HepG2 (cell line): ENCODE measurements around the gene RBAK. TPM values are rescaled to one million over a fixed set of nuclear protein-coding genes. Genes with fewer than 3 reads are reported as not detected.

Experiments
- ATAC-seq: fragments of 200-7000 bp; cut with Tn5 transposase; 3 replicates; pipeline ENCODE4 v1.9.1; 2020; ENCODE audit warnings: mild to moderate bottlenecking, moderate library complexity
- BruUV-seq: library from RNA; stranded (reverse); fragments of 400-500 nt; replicated peaks from 2 replicates; lab custom pipeline; 2021; lab: Mats Ljungman, UMichigan
- CTCF ChIA-PET: fragments of 300-600 bp; formaldehyde crosslinking; extraction: SDS; loops from one replicate; lab custom pipeline; 2021; ENCODE audit warnings: low total read pairs, inconsistent platforms, low intra/inter-chr PET ratio; lab: Yijun Ruan, JAX
- POLR2A ChIA-PET: fragments of 350-600 bp; sonication (Branson Sonifier 250); formaldehyde crosslinking; loops from one replicate; lab custom pipeline; 2020; ENCODE audit warnings: antibody characterized with exemption, inconsistent platforms; lab: Yijun Ruan, JAX
- DNase-seq: peaks from one replicate; pipeline ENCODE4 v3.0.0-alpha.2; 2015; ENCODE audit warnings: low spot score
- FAIRE-seq: peaks from 3 replicates; lab custom pipeline; 2011; peaks lifted over from hg19 to GRCh38; lab: Jason Lieb, UNC
- H2AFZ ChIP-seq: one replicate; pipeline ENCODE4 v1.6.1; 2011; ENCODE audit warnings: low read length, inconsistent platforms
- H3K27ac ChIP-seq: fragments of 300-600 bp; 3 replicates; pipeline ENCODE4 v1.8.0; 2011; ENCODE audit warnings: mixed run types, mild to moderate bottlenecking, mixed read lengths, low read length, inconsistent platforms; ENCODE audit not compliant: insufficient read depth; ENCODE audit errors: extremely low read length
- H3K27me3 ChIP-seq, 2 experiments: fragments of 200-600 bp in 1 of 2; 2 replicates in 1 of 2; 3 replicates in 1 of 2; pipeline versions ENCODE4 v1.6.0 to v1.8.0; 2011; ENCODE audit warnings: low read length in 2 of 2, mild to moderate bottlenecking in 2 of 2, moderate library complexity in 2 of 2, inconsistent platforms in 1 of 2; ENCODE audit not compliant: insufficient read depth in 2 of 2, control insufficient read depth in 1 of 2
- H3K36me3 ChIP-seq, 2 experiments: fragments of 200-600 bp in 1 of 2; replicated peaks in 1 of 2; 2 replicates in 1 of 2; 3 replicates in 1 of 2; pipeline versions ENCODE4 v1.5.1 to v1.8.0; 2011; ENCODE audit warnings: low read length in 2 of 2, inconsistent platforms in 1 of 2; ENCODE audit not compliant: insufficient read depth in 2 of 2, control insufficient read depth in 1 of 2
- H3K4me1 ChIP-seq: 2 replicates; pipeline ENCODE4 v1.5.1; 2012; ENCODE audit warnings: low read length, inconsistent platforms; ENCODE audit not compliant: insufficient read depth
- H3K4me2 ChIP-seq: 2 replicates; pipeline ENCODE4 v1.6.0; 2011; ENCODE audit warnings: low read depth, low read length, inconsistent platforms
- H3K4me3 ChIP-seq, 3 experiments: fragments of 200-600 bp in 1 of 3; sonication (generic), shearing (Covaris generic) in 1 of 3; replicated peaks in 1 of 3; 2 replicates each; pipeline ENCODE4 v1.5.1; 2011 to 2016; ENCODE audit warnings: low read length in 3 of 3, inconsistent platforms in 2 of 3, low read depth in 2 of 3, mild to moderate bottlenecking in 2 of 3, control low read depth in 1 of 3, mixed read lengths in 1 of 3; ENCODE audit not compliant: insufficient read depth in 1 of 3
- H3K79me2 ChIP-seq: one replicate; pipeline ENCODE4 v1.6.1; 2011; ENCODE audit warnings: low read length, inconsistent platforms; ENCODE audit not compliant: insufficient read depth
- H3K9ac ChIP-seq: 2 replicates; pipeline ENCODE4 v1.6.0; 2011; ENCODE audit warnings: mild to moderate bottlenecking, low read depth, low read length, inconsistent platforms; ENCODE audit not compliant: insufficient read depth
- H3K9me3 ChIP-seq: 2 replicates; pipeline ENCODE4 v1.5.1; 2012; ENCODE audit warnings: mild to moderate bottlenecking, low read length
- H4K20me1 ChIP-seq: 2 replicates; pipeline ENCODE4 v1.6.0; 2011; ENCODE audit warnings: inconsistent platforms, mild to moderate bottlenecking, low read length, moderate library complexity; ENCODE audit not compliant: insufficient read depth
- CEBPZ ChIP-seq: IDR thresholded peaks from 2 replicates; pipeline ENCODE4 v1.6.1; 2012; ENCODE audit warnings: low read length, improper control_type of control experiment
- RERE ChIP-seq: IDR thresholded peaks from 2 replicates; pipeline ENCODE4 v1.6.1; 2016; ENCODE audit warnings: low read depth, missing genetic modification reagents, missing compliant biosample characterization
- WGBS: methylation state at CpG from one replicate; pipeline ENCODE4 v1.1.6; 2017; ENCODE audit warnings: low lambda C conversion rate; 5-methylcytosine and 5-hydroxymethylcytosine counted together
- in situ Hi-C: cut with HindIII; loops from 2 replicates; pipeline ENCODE4 v1.10.0; 2017; ENCODE audit warnings: low pct_unique_long_range_greater_than_20kb; ENCODE audit not compliant: extremely low pct_ligation_motif_present
- intact Hi-C: fragments of 100-400 bp; cut with micrococcal nuclease; formaldehyde crosslinking; loops from one replicate; pipeline ENCODE4 v1.10.0; 2022; ENCODE audit not compliant: unreplicated experiment
- polyA plus RNA-seq, 8 experiments: library from polyadenylated mRNA; depleted of rRNA in 3 of 8; stranded (reverse) in 7 of 8; unstranded in 1 of 8; fragments of >200 nt; fragmentation: Illumina TruSeq in 4 of 8; extraction: Trizol in 4 of 8; gene quantifications; 2 replicates each; pipeline versions ENCODE4 v1.2.1 to v1.2.3, GENCODE V29; 2011 to 2016; ENCODE audit warnings: low read depth in 4 of 8, missing spikeins in 1 of 8, mixed read lengths in 1 of 8; ENCODE audit not compliant: insufficient read depth in 1 of 8
- total RNA-seq, 5 experiments: library from RNA; depleted of rRNA; stranded (reverse); fragments of >200 nt; fragmentation: Illumina TruSeq; extraction: Trizol; gene quantifications; 2 replicates each; pipeline ENCODE4 v1.2.3, GENCODE V29; 2016; ENCODE audit warnings: low read depth in 1 of 5

The RBAK gene
- total and polyA plus RNA-seq, 2 of the 13 experiments (the other 11 are each of a cell fraction or from before 2014, with no cell fraction given), result 4.4 to 11.8 TPM

- no peak for TF ChIP-seq RERE (CRISPR knock-in tag)
These were observed 4.6 kb upstream of the RBAK start (continued) for GRCh38 chr7:5041047-5041446.

DNA sequence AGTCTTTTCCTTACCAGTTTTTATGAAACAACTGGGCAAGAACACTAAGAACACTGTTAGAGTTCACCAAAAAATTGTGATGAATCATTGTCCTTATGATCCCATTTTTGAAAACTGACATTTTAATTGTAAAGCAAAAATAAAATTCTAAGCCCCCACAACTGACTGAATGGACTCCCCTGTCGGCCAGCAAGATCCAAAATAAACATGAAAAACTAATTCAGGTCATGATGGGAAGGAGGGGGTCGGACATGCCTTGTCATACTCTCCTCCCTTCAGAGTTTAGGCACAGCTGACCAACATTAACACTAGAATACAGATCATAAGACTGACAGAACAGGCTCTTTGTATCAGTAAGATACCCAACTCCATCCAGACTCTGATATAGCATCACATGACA lies 2.0 kb upstream of the RBAK start:
- H3K27me3 ChIP-seq, result no peaks in the 10 kb centered on the region
- BruUV-seq, result no TSS peak
- H3K27ac ChIP-seq, result no peak overlapping the region
- TF ChIP-seq CEBPZ, result no peak
- peaks cover 10% of the 10 kb centered on the region for H3K4me1 ChIP-seq
- H4K20me1 ChIP-seq, result 0 out of 2 replicates have a peak, but pooled peaks cover 3% of the 10 kb centered on the region
- no peak for ATAC-seq
- H3K36me3 ChIP-seq, result no peaks in the 10 kb centered on the region
- H3K4me3 ChIP-seq, result no peak overlapping the region
- ChIA-PET CTCF (no interaction called here), POLR2A (interaction anchor here (2.4 kb wide), 1 partner anchor 268 kb away, joined by 9 read pairs; the partner anchor contains the start of gene AP5Z1)
- in situ Hi-C loops (no loop called here), intact Hi-C loops (no loop called here)
- H2AFZ ChIP-seq, result no peak overlapping the region
- no peak overlapping the region for H3K9ac ChIP-seq
- no peak for DNase-seq
- peaks cover 9% of the 10 kb centered on the region for H3K79me2 ChIP-seq
- WGBS, result 49% methylated on average over 2 of the region's 2 CpGs
- no peak overlapping the region for H3K4me2 ChIP-seq
- H3K9me3 ChIP-seq, result no peaks in the 10 kb centered on the region
- no peak for FAIRE-seq
